ENCODE data around the gene PPP2R5E. TPM values are rescaled to one million over a fixed set of nuclear protein-coding genes. Genes with fewer than 3 reads are reported as not detected.
A peak's percentile ranks its signal among the peaks of the same experiment; 100 is the strongest.

PPP2R5E gene
- polyA plus RNA-seq, 3 donors = 8.9 to 26.3 (median 15.1) TPM

- Mint-ChIP-seq H3K27me3 (ENCODE audit: low read depth in 3 of 3) (peaks cover 0 to 1% (median 0%) of the 10 kb centered on the region in 3 donors), H3K9me3 (no peaks in the 10 kb centered on the region), H3K27ac (peak overlapping the region in 6 of 7 donors; percentile 15 to 83 (median 44)), H3K4me1 (peaks cover 28% of the 10 kb centered on the region), H3K36me3 (peaks cover 20 to 23% of the 10 kb centered on the region in 2 donors), H3K4me3 (no peak overlapping the region)
- peak overlapping the region in 1 of 2 donors; percentile 42 for H3K27ac ChIP-seq (ENCODE audit: low read depth in 1 of 2, low read length in 2 of 2)
- peaks cover 0 to 7% of the 10 kb centered on the region in 2 donors for H3K4me1 ChIP-seq (ENCODE audit: control insufficient read depth in 1 of 2, insufficient read depth in 2 of 2, low read length in 2 of 2)
- no peak overlapping the region for H3K4me2 ChIP-seq (replicated peaks; ENCODE audit: extremely low read depth, low read length, poor library complexity, severe bottlenecking)
- no peaks in the 10 kb centered on the region for H3K27me3 ChIP-seq (ENCODE audit: control insufficient read depth in 2 of 2, insufficient read depth in 2 of 2, low read length in 2 of 2)
- H3K79me2 ChIP-seq (ENCODE audit: insufficient read depth, low read length) = peaks cover 84% of the 10 kb centered on the region
- 11% methylated on average over 5 of the region's 5 CpGs for WGBS (ENCODE audit: insufficient coverage)
- TF ChIP-seq, protein P1, sequence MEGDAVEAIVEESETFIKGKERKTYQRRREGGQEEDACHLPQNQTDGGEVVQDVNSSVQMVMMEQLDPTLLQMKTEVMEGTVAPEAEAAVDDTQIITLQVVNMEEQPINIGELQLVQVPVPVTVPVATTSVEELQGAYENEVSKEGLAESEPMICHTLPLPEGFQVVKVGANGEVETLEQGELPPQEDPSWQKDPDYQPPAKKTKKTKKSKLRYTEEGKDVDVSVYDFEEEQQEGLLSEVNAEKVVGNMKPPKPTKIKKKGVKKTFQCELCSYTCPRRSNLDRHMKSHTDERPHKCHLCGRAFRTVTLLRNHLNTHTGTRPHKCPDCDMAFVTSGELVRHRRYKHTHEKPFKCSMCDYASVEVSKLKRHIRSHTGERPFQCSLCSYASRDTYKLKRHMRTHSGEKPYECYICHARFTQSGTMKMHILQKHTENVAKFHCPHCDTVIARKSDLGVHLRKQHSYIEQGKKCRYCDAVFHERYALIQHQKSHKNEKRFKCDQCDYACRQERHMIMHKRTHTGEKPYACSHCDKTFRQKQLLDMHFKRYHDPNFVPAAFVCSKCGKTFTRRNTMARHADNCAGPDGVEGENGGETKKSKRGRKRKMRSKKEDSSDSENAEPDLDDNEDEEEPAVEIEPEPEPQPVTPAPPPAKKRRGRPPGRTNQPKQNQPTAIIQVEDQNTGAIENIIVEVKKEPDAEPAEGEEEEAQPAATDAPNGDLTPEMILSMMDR (IDR thresholded peaks at IDR 0.05) = no peak
- H3K4me3 ChIP-seq (replicated peaks in 1 of 3; ENCODE audit: low read depth in 2 of 3, low read length in 3 of 3) = no peak overlapping the region
- no peaks in the 10 kb centered on the region for H3K9me3 ChIP-seq (replicated peaks in 1 of 2; ENCODE audit: control insufficient read depth in 1 of 2, insufficient read depth in 1 of 2, low read length in 2 of 2)
- H3K9ac ChIP-seq (ENCODE audit: insufficient read depth, low read length, poor library complexity, severe bottlenecking) = no peak overlapping the region
- DNase-seq = no peak
- intact Hi-C loops (cut with micrococcal nuclease) = no loop called here
- peaks cover 93% of the 10 kb centered on the region for H4K20me1 ChIP-seq (ENCODE audit: insufficient read depth, low read length)
- H2AFZ ChIP-seq (ENCODE audit: insufficient read depth, low read depth, low read length, poor library complexity, severe bottlenecking) = no peak overlapping the region
- peaks cover 2 to 13% of the 10 kb centered on the region in 2 donors for H3K36me3 ChIP-seq (replicated peaks in 1 of 2; ENCODE audit: control insufficient read depth in 1 of 2, insufficient read depth in 2 of 2, low read length in 2 of 2)
Observed at GRCh38 chr14:63510538-63510937, 32.6 kb downstream of the PPP2R5E start.

GRCh38 chr14:63508033-63508432 lies 35.1 kb downstream of the PPP2R5E start:
- Mint-ChIP-seq H3K27me3 (ENCODE audit: low read depth in 3 of 3) (no peaks in the 10 kb centered on the region), H3K4me1 (peaks cover 32% of the 10 kb centered on the region), H3K27ac (peak overlapping the region in 2 of 7 donors; percentile 52 to 62), H3K9me3 (no peaks in the 10 kb centered on the region), H3K36me3 (peaks cover 20 to 24% of the 10 kb centered on the region in 2 donors), H3K4me3 (no peak overlapping the region)
- Histone ChIP-seq H2AFZ (ENCODE audit: insufficient read depth, low read depth, low read length, poor library complexity, severe bottlenecking) (no peak overlapping the region), H3K27ac (ENCODE audit: low read depth in 1 of 2, low read length in 2 of 2) (no peak overlapping the region), H3K9me3 (replicated peaks in 1 of 2; ENCODE audit: control insufficient read depth in 1 of 2, insufficient read depth in 1 of 2, low read length in 2 of 2) (no peaks in the 10 kb centered on the region), H3K4me3 (replicated peaks in 1 of 3; ENCODE audit: low read depth in 2 of 3, low read length in 3 of 3) (no peak overlapping the region), H3K9ac (ENCODE audit: insufficient read depth, low read length, poor library complexity, severe bottlenecking) (no peak overlapping the region), H3K27me3 (ENCODE audit: control insufficient read depth in 2 of 2, insufficient read depth in 2 of 2, low read length in 2 of 2) (no peaks in the 10 kb centered on the region), H3K4me1 (ENCODE audit: control insufficient read depth in 1 of 2, insufficient read depth in 2 of 2, low read length in 2 of 2) (peaks cover 0 to 7% of the 10 kb centered on the region in 2 donors), H3K36me3 (replicated peaks in 1 of 2; ENCODE audit: control insufficient read depth in 1 of 2, insufficient read depth in 2 of 2, low read length in 2 of 2) (peaks cover 2 to 22% of the 10 kb centered on the region in 2 donors), H3K79me2 (ENCODE audit: insufficient read depth, low read length) (peaks cover 84% of the 10 kb centered on the region), H3K4me2 (replicated peaks; ENCODE audit: extremely low read depth, low read length, poor library complexity, severe bottlenecking) (no peak overlapping the region), H4K20me1 (ENCODE audit: insufficient read depth, low read length) (peaks cover 93% of the 10 kb centered on the region)
- TF ChIP-seq, protein P1 (IDR thresholded peaks at IDR 0.05) = no peak
- intact Hi-C loops (cut with micrococcal nuclease) = no loop called here
- no peak for DNase-seq
- 85% methylated on average over 5 of the region's 5 CpGs for WGBS (ENCODE audit: insufficient coverage)
